ENCODE data around the gene WFDC10B.
"Not testable (repeated sequence)": the region's sequence is repeated elsewhere in the genome, so short reads cannot be mapped to it uniquely, and the experiment has no call there.

WFDC10B gene

GRCh38 chr20:45646875-45647274 lies 57.9 kb downstream of the WFDC10B start:
- DNase-seq, result no peak

DNA sequence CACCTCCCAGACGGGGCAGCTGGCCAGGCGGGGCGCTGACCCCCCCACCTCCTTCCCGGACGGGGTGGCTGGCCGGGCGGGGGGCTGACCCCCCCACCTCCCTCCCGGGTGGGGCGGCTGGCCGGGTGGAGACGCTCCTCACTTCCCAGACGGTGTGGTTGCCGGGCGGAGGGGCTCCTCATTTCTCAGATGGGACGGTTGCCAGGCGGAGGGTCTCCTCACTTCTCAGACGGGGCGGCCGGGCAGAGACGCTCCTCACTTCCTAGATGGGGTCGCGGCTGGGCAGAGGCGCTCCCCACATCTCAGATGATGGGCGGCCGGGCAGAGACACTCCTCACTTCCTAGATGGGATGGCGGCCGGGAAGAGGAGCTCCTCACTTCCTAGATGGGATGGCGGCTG lies 59.0 kb downstream of the WFDC10B start:
- DNase-seq, result not testable (repeated sequence)

DNA sequence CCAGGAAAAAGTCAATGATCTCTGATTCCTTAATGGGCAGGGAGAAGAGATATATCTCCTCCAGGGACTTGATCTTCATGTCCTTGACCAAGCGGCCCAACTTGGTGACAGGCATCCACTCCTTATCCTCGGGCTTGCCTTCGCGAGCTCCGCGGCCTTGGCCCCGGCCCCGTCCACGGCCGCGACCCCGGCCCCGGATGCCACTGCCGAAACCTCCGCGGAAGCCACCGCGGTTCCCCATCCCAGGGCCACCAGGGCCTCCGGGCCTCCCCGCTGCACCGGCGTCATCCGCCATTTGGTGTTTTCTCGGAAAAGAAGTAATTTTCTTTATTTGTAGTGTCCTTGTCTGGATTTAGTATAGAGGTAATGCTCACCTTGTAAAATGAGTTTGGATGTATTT lies 63.7 kb downstream of the WFDC10B start:
- not testable (repeated sequence) for DNase-seq

DNA sequence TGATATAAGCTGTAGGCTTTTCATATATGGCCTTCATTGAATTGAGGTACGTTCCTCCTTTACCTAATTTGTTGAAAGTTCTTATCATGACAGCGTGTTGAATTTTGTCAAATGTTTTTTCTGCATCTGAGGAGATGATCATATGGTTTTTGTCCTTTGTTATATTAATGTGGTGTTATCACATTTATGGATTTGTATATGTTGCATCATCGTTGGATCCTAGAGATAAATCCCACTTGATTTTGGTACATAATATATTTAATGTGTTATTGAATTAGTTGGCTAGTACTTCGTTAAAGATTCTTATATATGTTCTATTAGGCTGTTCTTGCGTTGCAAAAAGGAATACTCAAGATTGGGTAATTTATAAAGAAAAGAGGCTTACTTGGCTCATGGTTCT lies 65.1 kb downstream of the WFDC10B start:
- no peak for DNase-seq

DNA sequence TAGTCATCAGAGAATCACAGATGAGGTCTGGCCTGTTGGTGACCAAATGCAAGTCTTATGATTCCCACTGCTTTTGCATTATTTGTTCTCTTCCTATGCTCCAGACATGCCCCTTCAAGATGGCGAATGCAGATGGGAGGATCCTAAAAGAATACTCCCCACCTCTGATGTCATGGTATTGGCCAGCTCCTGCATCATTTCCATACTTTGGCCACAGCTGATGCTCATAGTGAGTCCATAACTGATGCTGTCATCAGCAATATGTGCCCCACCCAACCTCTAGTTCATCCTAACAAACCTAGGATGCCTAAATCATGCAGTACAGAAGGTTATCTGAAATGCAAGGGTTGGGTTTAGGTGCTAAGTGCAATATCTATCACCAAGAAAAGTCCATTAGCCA lies 68.3 kb downstream of the WFDC10B start:
- DNase-seq, result no peak

Data from retina (tissue), 1 donor.